Measurements from ENCODE around the gene PTPRT.

DNA sequence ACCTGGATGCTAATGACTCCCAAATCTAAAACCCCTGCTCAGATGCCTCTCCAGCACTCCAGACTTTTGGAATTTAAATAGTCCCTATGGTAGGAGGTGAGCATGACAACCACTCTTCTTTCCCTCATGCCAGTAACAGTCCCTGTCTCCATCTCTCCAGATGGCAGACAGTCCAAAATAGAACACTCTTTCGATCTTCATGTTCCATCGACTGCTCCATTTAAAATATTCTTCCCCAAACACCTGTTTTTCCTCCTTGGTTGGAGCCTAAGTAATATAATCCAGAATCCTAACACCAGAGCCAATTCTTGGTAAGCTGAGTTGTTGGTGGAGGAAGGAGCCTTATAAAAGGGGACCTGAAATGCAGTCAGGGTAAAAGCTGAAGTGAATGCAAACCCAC is 848.1 kb downstream of the PTPRT start:
- TF ChIP-seq POLR2AphosphoS5 (IDR thresholded peaks at IDR 0.05; ENCODE audit: low read depth, low read length) = no peak
- TF ChIP-seq TAF1 (IDR thresholded peaks at IDR 0.05; ENCODE audit: borderline replicate concordance, low read depth, low read length) = no peak
- no peak for TF ChIP-seq POLR2A (IDR thresholded peaks at IDR 0.05; ENCODE audit: low read depth, low read length)

All from GM12892 (cell line).